H9 (cell line): ENCODE results near the gene THBS1. TPM values are rescaled to one million over a fixed set of nuclear protein-coding genes. Genes with fewer than 3 reads are reported as not detected.

Experiments
- DNase-seq: peaks from one replicate; pipeline ENCODE4 v3.0.0-alpha.2; 2017
- H2AFZ ChIP-seq: one replicate; pipeline ENCODE4 v1.6.1; 2013; ENCODE audit warnings: mild to moderate bottlenecking, low read length, control low read depth, moderate library complexity
- H2AK5ac ChIP-seq: 2 replicates; pipeline ENCODE4 v1.6.1; 2013; ENCODE audit warnings: low read length, control low read depth, mixed read lengths; ENCODE audit not compliant: insufficient read length
- H2BK120ac ChIP-seq: one replicate; pipeline ENCODE4 v1.6.1; 2013; ENCODE audit warnings: low read depth, mild to moderate bottlenecking, low read length, control low read depth, inconsistent platforms; ENCODE audit not compliant: poor library complexity, severe bottlenecking
- H2BK12ac ChIP-seq: 2 replicates; pipeline ENCODE4 v1.6.1; 2013; ENCODE audit warnings: low read length, control low read depth, mixed read lengths, low read depth; ENCODE audit not compliant: insufficient read length
- H2BK15ac ChIP-seq: 2 replicates; pipeline ENCODE4 v1.6.1; 2013; ENCODE audit warnings: low read depth, low read length, control low read depth
- H2BK20ac ChIP-seq: one replicate; pipeline ENCODE4 v1.6.1; 2013; ENCODE audit warnings: low read depth, mild to moderate bottlenecking, low read length, control low read depth, inconsistent platforms; ENCODE audit not compliant: poor library complexity, severe bottlenecking
- H2BK5ac ChIP-seq: 2 replicates; pipeline ENCODE4 v1.6.1; 2013; ENCODE audit warnings: low read length, control low read depth, mixed read lengths; ENCODE audit not compliant: insufficient read length
- H3K14ac ChIP-seq: 2 replicates; pipeline ENCODE4 v1.6.1; 2013; ENCODE audit warnings: low read length, control low read depth; ENCODE audit not compliant: insufficient read depth
- H3K18ac ChIP-seq: 2 replicates; pipeline ENCODE4 v1.6.1; 2013; ENCODE audit warnings: low read depth, mild to moderate bottlenecking, mixed read lengths, low read length, control low read depth; ENCODE audit not compliant: insufficient read length
- H3K23ac ChIP-seq: 2 replicates; pipeline ENCODE4 v1.6.1; 2013; ENCODE audit warnings: low read length, control low read depth, mixed read lengths, low read depth; ENCODE audit not compliant: insufficient read length
- H3K23me2 ChIP-seq: 2 replicates; pipeline ENCODE4 v1.6.1; 2013; ENCODE audit warnings: low read depth, mild to moderate bottlenecking, mixed read lengths, low read length, control low read depth; ENCODE audit not compliant: insufficient read length, poor library complexity, severe bottlenecking
- H3K27ac ChIP-seq: 2 replicates; pipeline ENCODE4 v1.5.1; 2013; ENCODE audit warnings: low read length, control low read depth, mixed read lengths, low read depth; ENCODE audit not compliant: insufficient read length
- H3K27me3 ChIP-seq: 2 replicates; pipeline ENCODE4 v1.6.1; 2013; ENCODE audit warnings: low read length, control low read depth, inconsistent platforms; ENCODE audit not compliant: insufficient read depth
- H3K4ac ChIP-seq: 2 replicates; pipeline ENCODE4 v1.6.1; 2013; ENCODE audit warnings: low read depth, mild to moderate bottlenecking, control low read depth, inconsistent platforms, low read length, moderate library complexity
- H3K4me1 ChIP-seq: 2 replicates; pipeline ENCODE4 v1.6.1; 2013; ENCODE audit warnings: low read length, control low read depth, inconsistent platforms; ENCODE audit not compliant: insufficient read depth
- H3K4me2 ChIP-seq: 2 replicates; pipeline ENCODE4 v1.6.1; 2013; ENCODE audit warnings: low read length, control low read depth, mixed read lengths; ENCODE audit not compliant: insufficient read length, insufficient read depth
- H3K56ac ChIP-seq: 2 replicates; pipeline ENCODE4 v1.6.1; 2013; ENCODE audit warnings: low read depth, mild to moderate bottlenecking, mixed read lengths, low read length, control low read depth; ENCODE audit not compliant: insufficient read length
- H3K79me1 ChIP-seq: 2 replicates; pipeline ENCODE4 v1.6.1; 2013; ENCODE audit warnings: low read depth, mild to moderate bottlenecking, moderate library complexity, low read length, control low read depth, inconsistent platforms; ENCODE audit not compliant: insufficient read depth, poor library complexity, severe bottlenecking
- H3K79me2 ChIP-seq: 2 replicates; pipeline ENCODE4 v1.6.1; 2013; ENCODE audit warnings: low read length, control low read depth, inconsistent platforms; ENCODE audit not compliant: insufficient read depth
- H3K9ac ChIP-seq: 2 replicates; pipeline ENCODE4 v1.6.1; 2013; ENCODE audit warnings: low read length, control low read depth, mixed read lengths; ENCODE audit not compliant: insufficient read length; ENCODE audit errors: extremely low read depth
- H3K9me3 ChIP-seq: one replicate; pipeline ENCODE4 v1.6.1; 2013; ENCODE audit warnings: low read depth, low read length, inconsistent platforms; ENCODE audit not compliant: control insufficient read depth
- H3T11ph ChIP-seq: one replicate; pipeline ENCODE4 v1.6.1; 2013; ENCODE audit warnings: mild to moderate bottlenecking, low read length, control low read depth, inconsistent platforms
- H4K20me1 ChIP-seq: one replicate; pipeline ENCODE4 v1.6.1; 2013; ENCODE audit not compliant: control insufficient read depth, insufficient read length, insufficient read depth
- H4K5ac ChIP-seq: 2 replicates; pipeline ENCODE4 v1.6.1; 2013; ENCODE audit warnings: low read depth, mild to moderate bottlenecking, mixed read lengths, low read length, control low read depth; ENCODE audit not compliant: insufficient read length
- H4K8ac ChIP-seq: replicated peaks from 2 replicates; pipeline ENCODE4 v1.6.1; 2013; ENCODE audit warnings: low read length, control low read depth, mixed read lengths, low read depth; ENCODE audit not compliant: insufficient read length
- H4K91ac ChIP-seq: 2 replicates; pipeline ENCODE4 v1.6.1; 2013; ENCODE audit warnings: low read depth, mild to moderate bottlenecking, moderate library complexity, mixed read lengths, low read length, control low read depth; ENCODE audit not compliant: insufficient read length
- H3K27ac Mint-ChIP-seq, 3 experiments: 2 replicates in 2 of 3; 3 replicates in 1 of 3; pipeline ENCODE4 v1.8.0; 2020 to 2021; ENCODE audit warnings: mixed read lengths in 3 of 3, mild to moderate bottlenecking in 1 of 3, moderate library complexity in 1 of 3
- H3K27me3 Mint-ChIP-seq: 2 replicates; pipeline ENCODE4 v1.8.0; 2021; ENCODE audit warnings: low read depth, mild to moderate bottlenecking, moderate library complexity, mixed read lengths
- H3K36me3 Mint-ChIP-seq, 3 experiments: 2 replicates in 2 of 3; 3 replicates in 1 of 3; pipeline ENCODE4 v1.8.0; 2020 to 2021; ENCODE audit warnings: low read depth in 3 of 3, mixed read lengths in 3 of 3; ENCODE audit not compliant: insufficient read depth in 1 of 3
- H3K4me1 Mint-ChIP-seq, 2 experiments: 2 replicates each; pipeline ENCODE4 v1.8.0; 2020; ENCODE audit warnings: mixed read lengths in 2 of 2
- H3K4me3 Mint-ChIP-seq, 2 experiments: 2 replicates in 1 of 2; 3 replicates in 1 of 2; pipeline ENCODE4 v1.8.0; 2020 to 2021; ENCODE audit warnings: mild to moderate bottlenecking in 2 of 2, mixed read lengths in 2 of 2, moderate library complexity in 1 of 2
- H3K9me3 Mint-ChIP-seq, 2 experiments: 2 replicates in 1 of 2; 3 replicates in 1 of 2; pipeline ENCODE4 v1.8.0; 2020; ENCODE audit warnings: mild to moderate bottlenecking in 2 of 2, mixed read lengths in 2 of 2, moderate library complexity in 1 of 2
- WGBS: extraction: QIAGEN DNeasy Blood & Tissue Kit; methylation state at CpG from one replicate; pipeline ENCODE4 v1.1.7; 2013; ENCODE audit warnings: missing lambda C conversion rate, low lambda C conversion rate, mixed read lengths; ENCODE audit not compliant: insufficient read length; ENCODE audit errors: extremely low coverage; 5-methylcytosine and 5-hydroxymethylcytosine counted together
- total RNA-seq: library from RNA; stranded (reverse); gene quantifications from 2 replicates; pipeline ENCODE4 v1.2.1, GENCODE V29; 2021
- TF ChIP-seq, protein P1 (sequence below): fragments of 200-600 bp; sonication (generic); conservative IDR thresholded peaks from 3 replicates; pipeline ENCODE4 v1.8.0; 2021; ENCODE audit warnings: antibody characterized with exemption, mild to moderate bottlenecking

The THBS1 gene
- total RNA-seq, 1 experiment from 2014 or later, result 72.1 TPM

DNA sequence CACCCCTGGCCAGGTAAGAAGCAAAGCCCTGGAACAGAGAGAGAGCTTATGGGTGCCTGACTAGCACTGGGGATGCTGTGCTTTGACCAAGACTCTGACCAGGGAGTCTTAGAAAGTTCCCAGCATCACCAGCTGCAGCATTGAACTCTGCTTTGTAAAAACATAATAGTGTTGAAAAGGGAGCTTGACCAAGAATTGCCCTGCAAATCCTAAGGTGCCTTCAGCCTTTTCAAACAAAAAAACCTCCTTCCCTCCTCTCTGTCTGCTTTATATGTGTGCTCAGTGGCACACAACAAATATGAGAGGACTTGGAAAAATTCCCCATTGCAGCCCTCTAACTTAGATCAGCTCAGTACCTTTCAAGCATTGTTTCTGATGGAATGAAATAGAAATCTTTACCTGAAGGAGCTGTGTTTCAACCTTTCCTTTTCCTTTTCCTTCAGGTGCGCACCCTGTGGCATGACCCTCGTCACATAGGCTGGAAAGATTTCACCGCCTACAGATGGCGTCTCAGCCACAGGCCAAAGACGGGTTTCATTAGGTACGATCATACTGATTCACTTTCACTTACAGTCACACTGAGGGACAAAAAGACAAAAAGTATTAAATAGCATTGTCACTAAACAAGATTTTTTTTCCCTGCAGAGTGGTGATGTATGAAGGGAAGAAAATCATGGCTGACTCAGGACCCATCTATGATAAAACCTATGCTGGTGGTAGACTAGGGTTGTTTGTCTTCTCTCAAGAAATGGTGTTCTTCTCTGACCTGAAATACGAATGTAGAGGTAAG is 13.0 kb downstream of the THBS1 start:
- no peaks in the 10 kb centered on the region for H3K27me3 ChIP-seq
- no peak for DNase-seq
- no peak overlapping the region for H2AK5ac ChIP-seq
- no peak overlapping the region for H2AFZ ChIP-seq
- no peak overlapping the region for H2BK12ac ChIP-seq
- H3K27ac ChIP-seq, result no peak overlapping the region
- Mint-ChIP-seq H3K27ac (no peak overlapping the region), H3K36me3 (peaks cover 41 to 75% (median 72%) of the 10 kb centered on the region in 3 experiments; a peak in 6 of 7 replicates), H3K4me3 (no peak overlapping the region), H3K9me3 (no peaks in the 10 kb centered on the region), H3K4me1 (peaks cover 5 to 7% of the 10 kb centered on the region in 2 experiments), H3K27me3 (no peaks in the 10 kb centered on the region)
- H3K56ac ChIP-seq, result no peak overlapping the region
- no peak overlapping the region for H4K5ac ChIP-seq
- TF ChIP-seq, protein P1, sequence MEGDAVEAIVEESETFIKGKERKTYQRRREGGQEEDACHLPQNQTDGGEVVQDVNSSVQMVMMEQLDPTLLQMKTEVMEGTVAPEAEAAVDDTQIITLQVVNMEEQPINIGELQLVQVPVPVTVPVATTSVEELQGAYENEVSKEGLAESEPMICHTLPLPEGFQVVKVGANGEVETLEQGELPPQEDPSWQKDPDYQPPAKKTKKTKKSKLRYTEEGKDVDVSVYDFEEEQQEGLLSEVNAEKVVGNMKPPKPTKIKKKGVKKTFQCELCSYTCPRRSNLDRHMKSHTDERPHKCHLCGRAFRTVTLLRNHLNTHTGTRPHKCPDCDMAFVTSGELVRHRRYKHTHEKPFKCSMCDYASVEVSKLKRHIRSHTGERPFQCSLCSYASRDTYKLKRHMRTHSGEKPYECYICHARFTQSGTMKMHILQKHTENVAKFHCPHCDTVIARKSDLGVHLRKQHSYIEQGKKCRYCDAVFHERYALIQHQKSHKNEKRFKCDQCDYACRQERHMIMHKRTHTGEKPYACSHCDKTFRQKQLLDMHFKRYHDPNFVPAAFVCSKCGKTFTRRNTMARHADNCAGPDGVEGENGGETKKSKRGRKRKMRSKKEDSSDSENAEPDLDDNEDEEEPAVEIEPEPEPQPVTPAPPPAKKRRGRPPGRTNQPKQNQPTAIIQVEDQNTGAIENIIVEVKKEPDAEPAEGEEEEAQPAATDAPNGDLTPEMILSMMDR, result no peak
- no peaks in the 10 kb centered on the region for H3K23me2 ChIP-seq
- H2BK120ac ChIP-seq, result no peak overlapping the region
- no peak overlapping the region for H3T11ph ChIP-seq
- no peak overlapping the region for H3K4me2 ChIP-seq
- no peak overlapping the region for H3K18ac ChIP-seq
- H4K8ac ChIP-seq, result no peak overlapping the region
- no peaks in the 10 kb centered on the region for H3K4me1 ChIP-seq
- no peak overlapping the region for H3K9ac ChIP-seq
- H3K23ac ChIP-seq, result no peak overlapping the region
- no peak overlapping the region for H3K4ac ChIP-seq
- no peak overlapping the region for H4K91ac ChIP-seq
- no peaks in the 10 kb centered on the region for H3K79me1 ChIP-seq
- no peaks in the 10 kb centered on the region for H4K20me1 ChIP-seq
- H2BK5ac ChIP-seq, result no peak overlapping the region
- H3K79me2 ChIP-seq, result no peaks in the 10 kb centered on the region
- H3K9me3 ChIP-seq, result no peaks in the 10 kb centered on the region
- no CpG with 5 or more reads among the region's 7 CpGs for WGBS
- no peak overlapping the region for H2BK20ac ChIP-seq
- H2BK15ac ChIP-seq, result no peak overlapping the region
- no peak overlapping the region for H3K14ac ChIP-seq
